IMR-90 (cell line): ENCODE results near the gene AHCTF1. TPM values are rescaled to one million over a fixed set of nuclear protein-coding genes. Genes with fewer than 3 reads are reported as not detected.

Experiments
- ATAC-seq: fragments of 200-7000 bp; cut with Tn5 transposase; 2 replicates; pipeline ENCODE4 v1.9.1; 2020; ENCODE audit warnings: low read depth, mild to moderate bottlenecking, moderate library complexity
- BruUV-seq: library from RNA; stranded (reverse); fragments of 400-500 nt; replicated peaks from 2 replicates; lab custom pipeline; 2021; lab: Mats Ljungman, UMichigan
- CTCF ChIA-PET: fragments of 300-600 bp; formaldehyde crosslinking; extraction: SDS; loops from one replicate; lab custom pipeline; 2021; ENCODE audit warnings: antibody characterized with exemption; lab: Yijun Ruan, JAX
- POLR2A ChIA-PET: fragments of 300-600 bp; sonication (Branson Sonifier 250); formaldehyde crosslinking; loops from one replicate; lab custom pipeline; 2022; ENCODE audit warnings: antibody characterized with exemption; ENCODE audit not compliant: unreplicated experiment; lab: Charles Lee
- DNase-seq: peaks from one replicate; pipeline ENCODE4 v3.0.0; 2013
- H2AFZ ChIP-seq: replicated peaks from 2 replicates; pipeline ENCODE3; 2013; ENCODE audit warnings: low read length, mild to moderate bottlenecking; ENCODE audit not compliant: poor library complexity
- H2AK5ac ChIP-seq: 2 replicates; pipeline ENCODE4 v1.6.1; 2013; ENCODE audit warnings: low read depth, low read length, inconsistent platforms
- H2AK9ac ChIP-seq: replicated peaks from 2 replicates; pipeline ENCODE3; 2013; ENCODE audit warnings: mild to moderate bottlenecking, low read depth, low read length, moderate library complexity; ENCODE audit not compliant: poor library complexity
- H2BK120ac ChIP-seq: 2 replicates; pipeline ENCODE4 v1.6.1; 2013; ENCODE audit warnings: low read depth, low read length, inconsistent platforms
- H2BK15ac ChIP-seq: 3 replicates; pipeline ENCODE4 v1.6.1; 2013; ENCODE audit warnings: low read depth, low read length, inconsistent platforms
- H2BK20ac ChIP-seq: 2 replicates; pipeline ENCODE4 v1.6.1; 2013; ENCODE audit warnings: low read depth, mild to moderate bottlenecking, inconsistent platforms, low read length, moderate library complexity
- H2BK5ac ChIP-seq: 2 replicates; pipeline ENCODE4 v1.6.1; 2013; ENCODE audit warnings: mild to moderate bottlenecking, low read depth, low read length, inconsistent platforms; ENCODE audit not compliant: poor library complexity, severe bottlenecking
- H3K14ac ChIP-seq: replicated peaks from 2 replicates; pipeline ENCODE4 v1.6.1; 2013; ENCODE audit warnings: low read depth, low read length, inconsistent platforms
- H3K18ac ChIP-seq: 2 replicates; pipeline ENCODE4 v1.6.1; 2013; ENCODE audit warnings: low read depth, low read length, control low read depth
- H3K23ac ChIP-seq: 2 replicates; pipeline ENCODE4 v1.6.1; 2013; ENCODE audit warnings: low read depth, low read length, inconsistent platforms
- H3K27ac ChIP-seq: 2 replicates; pipeline ENCODE4 v1.5.1; 2013; ENCODE audit warnings: mild to moderate bottlenecking, control low read depth, low read length; ENCODE audit not compliant: insufficient read depth
- H3K27me3 ChIP-seq: 2 replicates; pipeline ENCODE4 v1.6.1; 2013; ENCODE audit warnings: low read length; ENCODE audit not compliant: control insufficient read depth, insufficient read depth
- H3K36me3 ChIP-seq: 2 replicates; pipeline ENCODE4 v1.6.1; 2013; ENCODE audit warnings: low read length, mixed read lengths; ENCODE audit not compliant: control insufficient read depth, insufficient read depth
- H3K4ac ChIP-seq: 2 replicates; pipeline ENCODE4 v1.6.1; 2013; ENCODE audit warnings: low read depth, low read length, inconsistent platforms
- H3K4me1 ChIP-seq: 2 replicates; pipeline ENCODE4 v1.6.1; 2013; ENCODE audit warnings: low read length, mixed read lengths; ENCODE audit not compliant: control insufficient read depth, insufficient read depth
- H3K4me2 ChIP-seq: 2 replicates; pipeline ENCODE4 v1.6.1; 2013; ENCODE audit warnings: low read depth, mild to moderate bottlenecking, control low read depth, low read length, moderate library complexity
- H3K4me3 ChIP-seq: 2 replicates; pipeline ENCODE4 v1.5.1; 2013; ENCODE audit warnings: low read depth, mild to moderate bottlenecking, control low read depth, low read length, moderate library complexity; ENCODE audit not compliant: insufficient read depth
- H3K56ac ChIP-seq: 2 replicates; pipeline ENCODE4 v1.6.1; 2013; ENCODE audit warnings: low read length, inconsistent platforms; ENCODE audit not compliant: insufficient read depth; ENCODE audit errors: extremely low read depth
- H3K79me1 ChIP-seq, 2 experiments: 2 replicates each; pipeline ENCODE4 v1.6.1; 2013; ENCODE audit warnings: low read length in 2 of 2, inconsistent platforms in 1 of 2, low read depth in 1 of 2
- H3K9ac ChIP-seq: 2 replicates; pipeline ENCODE4 v1.6.1; 2013; ENCODE audit warnings: low read depth, low read length, control low read depth
- H3K9me1 ChIP-seq: 2 replicates; pipeline ENCODE4 v1.6.1; 2013; ENCODE audit warnings: low read length, inconsistent platforms; ENCODE audit not compliant: insufficient read depth
- H3K9me3 ChIP-seq: 2 replicates; pipeline ENCODE4 v1.6.1; 2013; ENCODE audit warnings: low read length; ENCODE audit not compliant: control insufficient read depth, insufficient read depth
- H4K20me1 ChIP-seq: 2 replicates; pipeline ENCODE4 v1.6.1; 2013; ENCODE audit warnings: low read length, inconsistent platforms; ENCODE audit not compliant: insufficient read depth
- H4K5ac ChIP-seq: 2 replicates; pipeline ENCODE4 v1.6.1; 2013; ENCODE audit warnings: mild to moderate bottlenecking, low read depth, low read length, control low read depth
- H4K8ac ChIP-seq, 2 experiments: 2 replicates each; pipeline ENCODE4 v1.6.1; 2013; ENCODE audit warnings: low read depth in 2 of 2, low read length in 2 of 2, control low read depth in 1 of 2, inconsistent platforms in 1 of 2
- H4K91ac ChIP-seq: 2 replicates; pipeline ENCODE4 v1.6.1; 2013; ENCODE audit warnings: low read depth, low read length, inconsistent platforms; ENCODE audit not compliant: insufficient read depth
- BHLHE40 ChIP-seq: fragments of 150-350 bp; IDR thresholded peaks from 2 replicates; pipeline ENCODE4 v1.6.1; 2016; ENCODE audit warnings: mild to moderate bottlenecking, low read depth, low read length
- CEBPB ChIP-seq: IDR thresholded peaks from 2 replicates; pipeline ENCODE4 v1.6.1; 2012; ENCODE audit warnings: low read depth, low read length, improper control_type of control experiment
- CHD1 ChIP-seq: IDR thresholded peaks from 2 replicates; pipeline ENCODE4 v1.6.1; 2012; ENCODE audit warnings: low read depth, low read length, improper control_type of control experiment
- FOS ChIP-seq: fragments of 150-350 bp; IDR thresholded peaks from 2 replicates; pipeline ENCODE4 v1.6.1; 2016; ENCODE audit warnings: low read depth, low read length
- MAFK ChIP-seq: IDR thresholded peaks from 2 replicates; pipeline ENCODE4 v1.6.1; 2012; ENCODE audit warnings: low read depth, low read length, improper control_type of control experiment
- MAZ ChIP-seq: IDR thresholded peaks from 2 replicates; pipeline ENCODE4 v1.6.1; 2012; ENCODE audit warnings: low read depth, mild to moderate bottlenecking, low read length, improper control_type of control experiment, moderate library complexity, borderline replicate concordance
- MXI1 ChIP-seq: IDR thresholded peaks from 2 replicates; pipeline ENCODE4 v1.6.1; 2012; ENCODE audit warnings: low read depth, mild to moderate bottlenecking, low read length, moderate library complexity, borderline replicate concordance
- NFE2L2 ChIP-seq: fragments of 150-350 bp; IDR thresholded peaks from 2 replicates; pipeline ENCODE4 v1.6.1; 2016; ENCODE audit warnings: low read depth, mild to moderate bottlenecking, low read length
- POLR2A ChIP-seq: IDR thresholded peaks from 2 replicates; pipeline ENCODE4 v1.6.1; 2012; ENCODE audit warnings: mild to moderate bottlenecking, low read depth, low read length
- RAD21 ChIP-seq: IDR thresholded peaks from 2 replicates; pipeline ENCODE4 v1.6.1; 2012; ENCODE audit warnings: low read length, improper control_type of control experiment
- RCOR1 ChIP-seq: IDR thresholded peaks from 2 replicates; pipeline ENCODE4 v1.6.1; 2012; ENCODE audit warnings: mild to moderate bottlenecking, low read length, improper control_type of control experiment; ENCODE audit not compliant: insufficient replicate concordance
- RFX5 ChIP-seq: IDR thresholded peaks from 2 replicates; pipeline ENCODE4 v1.8.0; 2012; ENCODE audit warnings: low read depth, mild to moderate bottlenecking, low read length, moderate library complexity
- SMC3 ChIP-seq: fragments of 150-350 bp; IDR thresholded peaks from 2 replicates; pipeline ENCODE4 v1.6.1; 2016; ENCODE audit warnings: low read depth, mild to moderate bottlenecking, antibody characterized with exemption, low read length, moderate library complexity
- WGBS, 2 experiments: methylation state at CpG; one replicate each; pipeline versions ENCODE4 v1.1.5 to v1.1.7; 2013; ENCODE audit warnings: missing lambda C conversion rate in 2 of 2; ENCODE audit not compliant: insufficient read length in 1 of 2; ENCODE audit errors: extremely low coverage in 2 of 2; 5-methylcytosine and 5-hydroxymethylcytosine counted together
- dilution Hi-C: fragments of 300-500 bp; cut with HindIII; formaldehyde crosslinking; loops from one replicate; pipeline ENCODE4 v1.14.3; 2018; ENCODE audit warnings: low sequenced_read_pairs; ENCODE audit not compliant: unreplicated experiment
- in situ Hi-C: fragments of 300-500 bp; cut with MboI; formaldehyde crosslinking; loops from 3 replicates; pipeline ENCODE4 v1.14.3; 2019; ENCODE audit warnings: low sequenced_read_pairs, inconsistent platforms, mixed read lengths
- intact Hi-C: fragments of 100-400 bp; cut with micrococcal nuclease; formaldehyde crosslinking; loops from 2 replicates; pipeline ENCODE4 v1.10.0; 2022
- polyA plus RNA-seq, 3 experiments: library from polyadenylated mRNA; depleted of rRNA; stranded (reverse); fragments of >200 nt; gene quantifications; 2 replicates each; pipeline ENCODE4 v1.2.3, GENCODE V29; 2012; ENCODE audit warnings: low replicate concordance in 1 of 3
- total RNA-seq: library from RNA; depleted of rRNA; stranded (reverse); fragments of >200 nt; gene quantifications from 2 replicates; pipeline ENCODE4 v1.2.3, GENCODE V29; 2012
- TF ChIP-seq, protein P1 (sequence below): conservative IDR thresholded peaks from 2 replicates; pipeline ENCODE4 v1.5.1; 2012; ENCODE audit warnings: mild to moderate bottlenecking, low read depth, low read length, improper control_type of control experiment
- TF ChIP-seq, protein P2 (sequence below): fragments of 150-350 bp; IDR thresholded peaks from 2 replicates; pipeline ENCODE4 v1.6.1; 2016; ENCODE audit warnings: low read depth, mild to moderate bottlenecking, low read length, moderate library complexity, borderline replicate concordance
- TF ChIP-seq, protein P3 (sequence below): fragments of 150-350 bp; IDR thresholded peaks from 2 replicates; pipeline ENCODE4 v1.6.1; 2017; ENCODE audit warnings: mild to moderate bottlenecking, antibody characterized with exemption, low read length, low read depth

Gene AHCTF1
- total and polyA plus RNA-seq, 2 of the 4 experiments (the other 2 are of a cell fraction), result 8.9 to 29.0 TPM

DNA sequence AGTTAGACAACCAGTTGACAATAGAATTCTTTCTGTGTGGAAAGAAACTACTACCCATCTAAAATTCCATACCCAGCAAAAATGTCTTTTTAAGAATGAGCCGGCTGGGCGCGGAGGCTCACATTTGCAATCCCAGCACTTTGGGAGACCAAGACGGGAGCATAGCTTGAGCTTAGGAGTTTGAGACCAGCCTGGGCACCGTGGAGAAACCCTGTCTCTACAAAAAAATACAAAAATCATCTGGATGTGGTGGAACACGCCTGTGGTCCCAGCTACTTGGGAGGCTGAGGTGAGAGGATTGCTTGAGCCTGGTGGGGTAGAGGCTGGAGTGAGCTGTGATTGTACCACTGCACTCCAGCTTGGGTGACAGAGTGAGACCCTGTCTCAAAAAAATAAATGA is 128.4 kb downstream of the AHCTF1 start:
- ChIA-PET CTCF (no interaction called here), POLR2A (no interaction called here)
- H4K8ac ChIP-seq, result no peak overlapping the region
- H3K36me3 ChIP-seq, result no peaks in the 10 kb centered on the region
- H2AK5ac ChIP-seq, result no peak overlapping the region
- H3K18ac ChIP-seq, result no peak overlapping the region
- ATAC-seq (no peak), DNase-seq (no peak)
- WGBS, 2 experiments, result 90% methylated on average over 2 of the region's 6 CpGs; no CpG with 5 or more reads in 1 of the 2 experiments
- TF ChIP-seq MXI1 (no peak), MAZ (no peak), NFE2L2 (no peak), FOS (no peak), RAD21 (no peak), POLR2A (no peak), RCOR1 (no peak), CEBPB (no peak), BHLHE40 (no peak), CHD1 (no peak), SMC3 (no peak), RFX5 (no peak), MAFK (no peak)
- TF ChIP-seq, protein P1, sequence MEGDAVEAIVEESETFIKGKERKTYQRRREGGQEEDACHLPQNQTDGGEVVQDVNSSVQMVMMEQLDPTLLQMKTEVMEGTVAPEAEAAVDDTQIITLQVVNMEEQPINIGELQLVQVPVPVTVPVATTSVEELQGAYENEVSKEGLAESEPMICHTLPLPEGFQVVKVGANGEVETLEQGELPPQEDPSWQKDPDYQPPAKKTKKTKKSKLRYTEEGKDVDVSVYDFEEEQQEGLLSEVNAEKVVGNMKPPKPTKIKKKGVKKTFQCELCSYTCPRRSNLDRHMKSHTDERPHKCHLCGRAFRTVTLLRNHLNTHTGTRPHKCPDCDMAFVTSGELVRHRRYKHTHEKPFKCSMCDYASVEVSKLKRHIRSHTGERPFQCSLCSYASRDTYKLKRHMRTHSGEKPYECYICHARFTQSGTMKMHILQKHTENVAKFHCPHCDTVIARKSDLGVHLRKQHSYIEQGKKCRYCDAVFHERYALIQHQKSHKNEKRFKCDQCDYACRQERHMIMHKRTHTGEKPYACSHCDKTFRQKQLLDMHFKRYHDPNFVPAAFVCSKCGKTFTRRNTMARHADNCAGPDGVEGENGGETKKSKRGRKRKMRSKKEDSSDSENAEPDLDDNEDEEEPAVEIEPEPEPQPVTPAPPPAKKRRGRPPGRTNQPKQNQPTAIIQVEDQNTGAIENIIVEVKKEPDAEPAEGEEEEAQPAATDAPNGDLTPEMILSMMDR, result no peak
- TF ChIP-seq, protein P2, sequence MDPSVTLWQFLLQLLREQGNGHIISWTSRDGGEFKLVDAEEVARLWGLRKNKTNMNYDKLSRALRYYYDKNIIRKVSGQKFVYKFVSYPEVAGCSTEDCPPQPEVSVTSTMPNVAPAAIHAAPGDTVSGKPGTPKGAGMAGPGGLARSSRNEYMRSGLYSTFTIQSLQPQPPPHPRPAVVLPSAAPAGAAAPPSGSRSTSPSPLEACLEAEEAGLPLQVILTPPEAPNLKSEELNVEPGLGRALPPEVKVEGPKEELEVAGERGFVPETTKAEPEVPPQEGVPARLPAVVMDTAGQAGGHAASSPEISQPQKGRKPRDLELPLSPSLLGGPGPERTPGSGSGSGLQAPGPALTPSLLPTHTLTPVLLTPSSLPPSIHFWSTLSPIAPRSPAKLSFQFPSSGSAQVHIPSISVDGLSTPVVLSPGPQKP, result no peak
- TF ChIP-seq, protein P3, sequence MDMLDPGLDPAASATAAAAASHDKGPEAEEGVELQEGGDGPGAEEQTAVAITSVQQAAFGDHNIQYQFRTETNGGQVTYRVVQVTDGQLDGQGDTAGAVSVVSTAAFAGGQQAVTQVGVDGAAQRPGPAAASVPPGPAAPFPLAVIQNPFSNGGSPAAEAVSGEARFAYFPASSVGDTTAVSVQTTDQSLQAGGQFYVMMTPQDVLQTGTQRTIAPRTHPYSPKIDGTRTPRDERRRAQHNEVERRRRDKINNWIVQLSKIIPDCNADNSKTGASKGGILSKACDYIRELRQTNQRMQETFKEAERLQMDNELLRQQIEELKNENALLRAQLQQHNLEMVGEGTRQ, result no peak
- no peak overlapping the region for H2AFZ ChIP-seq
- BruUV-seq, result no TSS peak
- no peak overlapping the region for H3K4ac ChIP-seq
- no peak overlapping the region for H3K23ac ChIP-seq
- no peak overlapping the region for H2BK5ac ChIP-seq
- no peak overlapping the region for H2BK15ac ChIP-seq
- H3K27ac ChIP-seq, result no peak overlapping the region
- H4K5ac ChIP-seq, result no peak overlapping the region
- H4K20me1 ChIP-seq, result no peaks in the 10 kb centered on the region
- in situ Hi-C loops (no loop called here), dilution Hi-C loops (no loop called here), intact Hi-C loops (no loop called here)
- no peaks in the 10 kb centered on the region for H3K4me1 ChIP-seq
- H3K27me3 ChIP-seq, result peaks cover 23% of the 10 kb centered on the region
- H2BK20ac ChIP-seq, result no peak overlapping the region
- H3K56ac ChIP-seq, result no peak overlapping the region
- no peak overlapping the region for H2AK9ac ChIP-seq
- H4K91ac ChIP-seq, result no peak overlapping the region
- H3K9me3 ChIP-seq, result no peaks in the 10 kb centered on the region; the same call in 1 of the 2 replicates
- no peaks in the 10 kb centered on the region for H3K9me1 ChIP-seq
- no peak overlapping the region for H3K4me3 ChIP-seq
- no peak overlapping the region for H3K14ac ChIP-seq
- no peak overlapping the region for H2BK120ac ChIP-seq
- no peaks in the 10 kb centered on the region for H3K79me1 ChIP-seq
- no peak overlapping the region for H3K4me2 ChIP-seq
- no peak overlapping the region for H3K9ac ChIP-seq
